Liver (tissue), 9 donors: ENCODE measurements around the gene LRCH3. TPM values are rescaled to one million over a fixed set of nuclear protein-coding genes. Genes with fewer than 3 reads are reported as not detected.

ENCODE experiments used
- DNase-seq: peaks from one replicate; pipeline ENCODE4 v3.0.0-alpha.2; 2017; ENCODE audit warnings: low spot score
- H3K27ac ChIP-seq, 2 donors: one replicate each; pipeline ENCODE4 v1.7.0; 2013; ENCODE audit warnings: inconsistent platforms in 2 of 2, low read length in 2 of 2, control low read depth in 1 of 2, low read depth in 1 of 2, mild to moderate bottlenecking in 1 of 2
- H3K27me3 ChIP-seq, 4 donors: one replicate each; pipeline versions ENCODE4 v1.6.1 to v1.7.0; 2013; ENCODE audit warnings: low read length in 3 of 4, inconsistent platforms in 1 of 4, mild to moderate bottlenecking in 1 of 4, moderate library complexity in 1 of 4; ENCODE audit not compliant: control insufficient read depth in 4 of 4, insufficient read depth in 4 of 4
- H3K36me3 ChIP-seq, 4 donors: one replicate each; pipeline versions ENCODE4 v1.6.1 to v1.7.0; 2013; ENCODE audit warnings: low read length in 3 of 4, mild to moderate bottlenecking in 3 of 4, low read depth in 1 of 4, moderate library complexity in 1 of 4; ENCODE audit not compliant: control insufficient read depth in 4 of 4, insufficient read depth in 3 of 4
- H3K4me1 ChIP-seq, 4 donors: one replicate each; pipeline versions ENCODE4 v1.6.1 to v1.7.0; 2013; ENCODE audit warnings: low read length in 3 of 4, mild to moderate bottlenecking in 3 of 4, moderate library complexity in 1 of 4; ENCODE audit not compliant: control insufficient read depth in 4 of 4, insufficient read depth in 4 of 4
- H3K4me3 ChIP-seq, 3 donors: one replicate each; pipeline versions ENCODE4 v1.6.1 to v1.7.0; 2013; ENCODE audit warnings: low read length in 3 of 3, control low read depth in 1 of 3, low read depth in 1 of 3, mild to moderate bottlenecking in 1 of 3
- H3K9ac ChIP-seq, 2 donors: one replicate each; pipeline ENCODE4 v1.7.0; 2013; ENCODE audit warnings: low read length in 2 of 2, mild to moderate bottlenecking in 2 of 2, moderate library complexity in 2 of 2, control low read depth in 1 of 2, low read depth in 1 of 2
- H3K9me3 ChIP-seq, 4 donors: one replicate each; pipeline versions ENCODE4 v1.6.1 to v1.7.0; 2013; ENCODE audit warnings: low read length in 3 of 4; ENCODE audit not compliant: control insufficient read depth in 4 of 4
- ATF3 ChIP-seq: IDR thresholded peaks from 2 replicates; pipeline ENCODE4 v1.6.1; 2016; ENCODE audit warnings: antibody characterized with exemption
- CTCF ChIP-seq: fragments of 150-350 bp; IDR thresholded peaks from 2 replicates; pipeline ENCODE4 v1.5.1; 2017; ENCODE audit warnings: improper control_type of control experiment, low read depth, low read length; ENCODE audit not compliant: missing input control
- EGR1 ChIP-seq, 2 donors: IDR thresholded peaks; 2 replicates each; pipeline ENCODE4 v1.6.1; 2016 to 2018; ENCODE audit warnings: antibody characterized with exemption in 2 of 2, low read depth in 2 of 2
- FOXA1 ChIP-seq: IDR thresholded peaks from 2 replicates; pipeline ENCODE4 v1.6.1; 2016; ENCODE audit warnings: antibody characterized with exemption
- FOXA2 ChIP-seq: IDR thresholded peaks from 2 replicates; pipeline ENCODE4 v1.6.1; 2016; ENCODE audit warnings: antibody characterized with exemption
- GABPA ChIP-seq, 2 donors: IDR thresholded peaks in 1 of 2; conservative IDR thresholded peaks in 1 of 2; 2 replicates each; pipeline ENCODE4 v1.6.1; 2016; ENCODE audit warnings: antibody characterized with exemption in 2 of 2, mild to moderate bottlenecking in 1 of 2, moderate library complexity in 1 of 2
- HNF4A ChIP-seq, 2 donors: conservative IDR thresholded peaks; 2 replicates each; pipeline ENCODE4 v1.6.1; 2016; ENCODE audit warnings: antibody characterized with exemption in 2 of 2, mild to moderate bottlenecking in 2 of 2
- HNF4G ChIP-seq: IDR thresholded peaks from 2 replicates; pipeline ENCODE4 v1.6.1; 2016; ENCODE audit warnings: antibody characterized with exemption
- JUND ChIP-seq, 2 donors: IDR thresholded peaks; 2 replicates each; pipeline ENCODE4 v1.6.1; 2016; ENCODE audit warnings: antibody characterized with exemption in 2 of 2
- MAX ChIP-seq: IDR thresholded peaks from 2 replicates; pipeline ENCODE4 v1.6.1; 2016; ENCODE audit warnings: antibody characterized with exemption
- NR2F2 ChIP-seq: IDR thresholded peaks from 2 replicates; pipeline ENCODE4 v1.6.1; 2016; ENCODE audit warnings: antibody characterized with exemption
- RAD21 ChIP-seq, 2 donors: IDR thresholded peaks; 2 replicates each; pipeline ENCODE4 v1.6.1; 2016; ENCODE audit warnings: antibody characterized with exemption in 2 of 2, mild to moderate bottlenecking in 2 of 2
- REST ChIP-seq: IDR thresholded peaks from 2 replicates; pipeline ENCODE4 v1.6.1; 2016; ENCODE audit warnings: antibody characterized with exemption, mild to moderate bottlenecking
- RXRA ChIP-seq, 2 donors: IDR thresholded peaks; 2 replicates each; pipeline ENCODE4 v1.6.1; 2017 to 2018; ENCODE audit warnings: antibody characterized with exemption in 2 of 2, mild to moderate bottlenecking in 1 of 2
- SP1 ChIP-seq: IDR thresholded peaks from 2 replicates; pipeline ENCODE4 v1.6.1; 2018; ENCODE audit warnings: antibody characterized with exemption, mild to moderate bottlenecking
- TAF1 ChIP-seq: conservative IDR thresholded peaks from 2 replicates; pipeline ENCODE4 v1.6.1; 2016; ENCODE audit warnings: antibody characterized with exemption, mild to moderate bottlenecking
- ZBTB33 ChIP-seq: IDR thresholded peaks from 2 replicates; pipeline ENCODE4 v1.6.1; 2016; ENCODE audit warnings: antibody characterized with exemption
- WGBS: extraction: QIAGEN DNeasy Blood & Tissue Kit; methylation state at CpG from one replicate; pipeline ENCODE4 v1.1.7; 2013; 5-methylcytosine and 5-hydroxymethylcytosine counted together
- polyA plus RNA-seq, 2 donors: library from polyadenylated mRNA; stranded (reverse) in 1 of 2; unstranded in 1 of 2; fragments of 200-250 nt in 1 of 2; fragments of >200 nt in 1 of 2; fragmentation: Nextera tagmentation in 1 of 2; extraction: Ambion mirVana in 1 of 2; gene quantifications; one replicate each; pipeline versions ENCODE4 v1.2.1 to v1.2.3, GENCODE V29; 2013 to 2015
- total RNA-seq, 2 donors: library from RNA; depleted of rRNA; stranded (reverse); fragments of >200 nt; gene quantifications; one replicate each; pipeline ENCODE4 v1.2.3, GENCODE V29; 2014
- donor health status: healthy.
- donor health status: healthy.
- donor health status: healthy.
- donor health status: healthy.
- donor health status: healthy.

The LRCH3 gene
- total and polyA plus RNA-seq, 4 donors: 6.2 to 67.2 (median 19.7) TPM

GRCh38 chr3:197753263-197753662 lies 37.8 kb upstream of the LRCH3 start:
- no peaks in the 10 kb centered on the region for H3K27me3 ChIP-seq
- DNase-seq: no peak
- TF ChIP-seq RXRA (IDR thresholded peaks at IDR 0.05) (no peak), EGR1 (IDR thresholded peaks at IDR 0.05; ENCODE audit: low read depth in 2 of 2) (no peak), HNF4G (no peak), REST (no peak), ZBTB33 (no peak), JUND (IDR thresholded peaks at IDR 0.05) (no peak), TAF1 (no peak), MAX (no peak), FOXA1 (no peak), SP1 (no peak), ATF3 (no peak), RAD21 (IDR thresholded peaks at IDR 0.05) (no peak), FOXA2 (no peak), NR2F2 (no peak), GABPA (IDR thresholded peaks at IDR 0.05 in 1 of 2, conservative IDR thresholded peaks at IDR 0.05 in 1 of 2) (no peak), CTCF (no peak)
- WGBS: 96% methylated on average over 3 of the region's 3 CpGs
- no peak overlapping the region for H3K4me3 ChIP-seq
- H3K4me1 ChIP-seq: peaks cover 0 to 24% (median 11%) of the 10 kb centered on the region in 4 donors
- no peaks in the 10 kb centered on the region for H3K9me3 ChIP-seq
- H3K27ac ChIP-seq: no peak overlapping the region
- peaks cover 0 to 5% (median 2%) of the 10 kb centered on the region in 4 donors for H3K36me3 ChIP-seq
- H3K9ac ChIP-seq: no peak overlapping the region

- H3K9me3 ChIP-seq: no peaks in the 10 kb centered on the region
- H3K4me1 ChIP-seq: peaks cover 0 to 5% (median 2%) of the 10 kb centered on the region in 4 donors
- peaks cover 2 to 19% (median 9%) of the 10 kb centered on the region in 4 donors for H3K36me3 ChIP-seq
- no peak overlapping the region for H3K9ac ChIP-seq
- H3K4me3 ChIP-seq: no peak overlapping the region
- whole genome bisulfite sequencing: 92% methylated on average over 3 of the region's 3 CpGs
- no peaks in the 10 kb centered on the region for H3K27me3 ChIP-seq
- no peak overlapping the region for H3K27ac ChIP-seq
- DNase-seq: no peak
- TF ChIP-seq CTCF (no peak), EGR1 (IDR thresholded peaks at IDR 0.05; ENCODE audit: low read depth in 2 of 2) (no peak), HNF4A (conservative IDR thresholded peaks at IDR 0.05) (no peak), NR2F2 (no peak), FOXA2 (no peak), FOXA1 (no peak), GABPA (IDR thresholded peaks at IDR 0.05 in 1 of 2, conservative IDR thresholded peaks at IDR 0.05 in 1 of 2) (no peak), REST (no peak)
Observed at GRCh38 chr3:197756704-197757103, 34.4 kb upstream of the LRCH3 start.
